ENCODE data around the gene WAS. TPM values are rescaled to one million over a fixed set of nuclear protein-coding genes. Genes with fewer than 3 reads are reported as not detected.
A peak's percentile ranks its signal among the peaks of the same experiment; 100 is the strongest.
"Not testable (repeated sequence)": the region's sequence is repeated elsewhere in the genome, so short reads cannot be mapped to it uniquely, and the experiment has no call there.

The WAS gene
- 0.10 and 0.16 TPM in 2 replicates for total RNA-seq (2014; rRNA removed; shearing (Covaris generic))

DNA sequence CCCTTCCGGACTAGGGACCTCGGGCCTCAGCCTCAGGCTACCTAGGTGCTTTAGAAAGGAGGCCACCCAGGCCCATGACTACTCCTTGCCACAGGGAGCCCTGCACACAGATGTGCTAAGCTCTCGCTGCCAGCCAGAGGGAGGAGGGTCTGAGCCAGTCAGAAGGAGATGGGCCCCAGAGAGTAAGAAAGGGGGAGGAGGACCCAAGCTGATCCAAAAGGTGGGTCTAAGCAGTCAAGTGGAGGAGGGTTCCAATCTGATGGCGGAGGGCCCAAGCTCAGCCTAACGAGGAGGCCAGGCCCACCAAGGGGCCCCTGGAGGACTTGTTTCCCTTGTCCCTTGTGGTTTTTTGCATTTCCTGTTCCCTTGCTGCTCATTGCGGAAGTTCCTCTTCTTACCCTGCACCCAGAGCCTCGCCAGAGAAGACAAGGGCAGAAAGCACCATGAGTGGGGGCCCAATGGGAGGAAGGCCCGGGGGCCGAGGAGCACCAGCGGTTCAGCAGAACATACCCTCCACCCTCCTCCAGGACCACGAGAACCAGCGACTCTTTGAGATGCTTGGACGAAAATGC, at the start of gene WAS:
Gene WAS (plus strand): TSS at position 389 of the 572 bp plus-strand sequence. CDS start 55 bp downstream, at position 444.
- no peak for DNase-seq (ENCODE audit: low spot score)

GRCh38 chrX:48636301-48636700, 47.3 kb upstream of the WAS start:
- DNase-seq (ENCODE audit: low spot score) = no peak

DNA sequence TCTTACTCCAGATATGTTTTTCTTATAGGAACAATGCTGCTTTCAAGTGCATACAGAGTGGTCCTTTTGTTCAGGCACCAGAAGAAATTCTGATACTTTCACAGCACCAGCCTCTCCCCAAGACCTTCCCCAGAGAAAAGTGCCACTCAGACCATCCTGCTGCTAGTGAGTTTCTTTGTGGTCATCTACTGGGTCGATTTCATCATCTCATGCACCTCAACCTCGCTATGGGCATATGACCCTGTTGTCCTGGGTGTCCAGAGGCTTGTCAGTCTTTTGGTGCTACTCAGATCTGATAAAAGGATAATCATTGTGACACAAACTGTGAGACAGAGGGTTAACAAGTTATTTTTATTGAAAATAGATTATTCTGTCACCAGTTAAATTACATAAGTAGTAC, 46.8 kb upstream of the WAS start:
- DNase-seq (ENCODE audit: low spot score) = no peak

DNA sequence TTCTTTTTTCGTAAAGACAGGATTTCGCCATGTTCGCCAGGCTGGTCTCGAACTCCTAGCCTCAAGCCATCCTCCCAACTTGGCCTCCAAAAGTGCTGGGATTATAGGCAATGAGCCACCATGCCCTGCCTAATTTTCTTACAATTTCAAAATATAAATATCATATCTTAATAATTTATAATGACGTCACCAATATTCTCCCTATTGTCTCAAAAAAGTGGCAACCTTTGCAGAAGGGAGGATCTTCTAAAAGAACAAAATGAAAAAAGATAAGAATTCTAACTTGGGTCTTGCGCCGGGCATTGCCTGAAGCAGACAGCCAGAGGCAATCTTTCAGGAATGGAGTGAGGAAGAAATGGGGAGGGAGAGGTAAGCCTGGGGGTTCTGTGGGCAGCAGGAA, 37.9 kb upstream of the WAS start:
- DNase-seq (ENCODE audit: low spot score) = no peak

GRCh38 chrX:48648336-48648751, 35.3 kb upstream of the WAS start:
- peak; percentile 63 for DNase-seq (ENCODE audit: low spot score)

GRCh38 chrX:48649102-48649501, 34.5 kb upstream of the WAS start:
- no peak for DNase-seq (ENCODE audit: low spot score)

GRCh38 chrX:48652055-48652579, 31.5 kb upstream of the WAS start:
- not testable (repeated sequence) for DNase-seq (ENCODE audit: low spot score)

DNA sequence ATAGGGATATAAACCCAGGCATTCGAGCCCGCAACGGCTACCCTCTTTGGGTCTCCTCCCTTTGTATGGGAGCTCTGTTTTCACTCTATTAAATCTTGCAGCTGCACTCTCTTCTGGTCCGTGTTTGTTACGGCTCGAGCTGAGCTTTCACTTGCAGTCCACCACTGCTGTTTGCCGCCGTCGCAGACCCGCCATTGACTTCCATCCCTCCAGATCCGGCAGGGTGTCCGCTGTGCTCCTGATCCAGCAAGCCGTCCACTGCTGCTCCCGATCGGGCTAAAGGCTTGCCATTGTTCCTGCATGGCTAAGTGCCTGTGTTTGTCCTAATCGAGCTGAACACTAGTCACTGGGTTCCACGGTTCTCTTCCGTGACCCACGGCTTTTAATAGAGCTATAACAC, 28.9 kb upstream of the WAS start:
- DNase-seq (ENCODE audit: low spot score) = not testable (repeated sequence)

DNA sequence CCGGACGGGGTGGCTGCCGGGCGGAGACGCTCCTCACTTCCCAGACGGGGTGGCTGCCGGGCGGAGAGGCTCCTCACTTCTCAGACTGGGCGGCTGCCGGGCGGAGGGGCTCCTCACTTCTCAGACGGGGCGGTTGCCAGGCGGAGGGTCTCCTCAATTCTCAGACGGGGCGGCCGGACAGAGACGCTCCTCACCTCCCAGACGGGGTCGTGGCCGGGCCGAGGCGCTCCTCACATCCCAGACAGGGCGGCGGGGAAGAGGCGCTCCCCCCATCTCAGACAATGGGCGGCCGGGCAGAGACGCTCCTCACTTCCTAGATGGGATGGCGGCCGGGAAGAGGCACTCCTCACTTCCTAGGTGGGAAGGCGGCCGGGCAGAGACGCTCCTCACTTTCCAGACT, 23.9 kb upstream of the WAS start:
- DNase-seq (ENCODE audit: low spot score) = not testable (repeated sequence)

- DNase-seq (ENCODE audit: low spot score) = no peak
Measured at GRCh38 chrX:48663241-48663640, 20.4 kb upstream of the WAS start.

DNA sequence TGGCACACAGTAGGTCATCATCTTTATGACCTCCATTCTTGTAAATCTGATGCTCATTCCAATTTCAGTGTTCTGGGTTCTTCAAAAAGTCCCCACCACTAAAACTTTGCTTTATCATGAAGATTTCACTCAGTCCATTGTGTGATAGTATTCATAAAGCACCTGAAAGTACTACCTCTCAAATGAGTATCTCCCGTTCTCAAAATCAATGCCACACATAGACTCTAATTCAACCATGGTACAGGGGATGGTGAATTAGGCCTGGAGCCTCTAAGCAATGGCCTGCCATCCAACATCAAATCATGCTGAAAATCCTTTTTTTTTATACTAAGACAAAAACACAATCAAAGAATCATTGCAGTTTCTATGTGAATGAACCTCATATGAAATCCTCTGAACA, 19.4 kb upstream of the WAS start:
- DNase-seq (ENCODE audit: low spot score) = no peak

DNA sequence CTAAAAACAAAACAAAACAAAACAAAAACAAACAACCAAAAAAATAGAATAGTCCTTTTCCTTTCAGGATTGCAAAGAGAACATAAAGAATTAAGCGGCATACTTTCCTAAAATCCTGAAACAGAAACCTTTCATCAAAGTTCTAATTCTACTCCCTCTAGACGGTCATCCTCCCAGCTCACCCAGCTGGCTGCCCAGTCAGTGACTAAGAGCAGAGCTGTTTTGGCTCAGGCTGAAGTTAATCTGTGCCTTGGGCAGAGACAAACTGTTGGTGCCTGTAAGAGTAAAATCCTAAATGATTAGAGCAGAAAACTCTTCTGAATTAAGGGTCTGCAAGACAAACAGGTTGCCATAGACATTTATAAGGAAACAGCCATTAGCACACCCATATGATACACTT, 17.6 kb upstream of the WAS start:
- no peak for DNase-seq (ENCODE audit: low spot score)

- DNase-seq (ENCODE audit: low spot score) = no peak
Measured at GRCh38 chrX:48666649-48667048, 16.9 kb upstream of the WAS start.

GRCh38 chrX:48667509-48667908, 16.1 kb upstream of the WAS start:
- no peak for DNase-seq (ENCODE audit: low spot score)

- DNase-seq (ENCODE audit: low spot score) = not testable (repeated sequence)
Measured at GRCh38 chrX:48668187-48668586, 15.4 kb upstream of the WAS start.

- peak; percentile 83 for DNase-seq (ENCODE audit: low spot score)
Measured at GRCh38 chrX:48676106-48676892, 7.3 kb upstream of the WAS start.

DNA sequence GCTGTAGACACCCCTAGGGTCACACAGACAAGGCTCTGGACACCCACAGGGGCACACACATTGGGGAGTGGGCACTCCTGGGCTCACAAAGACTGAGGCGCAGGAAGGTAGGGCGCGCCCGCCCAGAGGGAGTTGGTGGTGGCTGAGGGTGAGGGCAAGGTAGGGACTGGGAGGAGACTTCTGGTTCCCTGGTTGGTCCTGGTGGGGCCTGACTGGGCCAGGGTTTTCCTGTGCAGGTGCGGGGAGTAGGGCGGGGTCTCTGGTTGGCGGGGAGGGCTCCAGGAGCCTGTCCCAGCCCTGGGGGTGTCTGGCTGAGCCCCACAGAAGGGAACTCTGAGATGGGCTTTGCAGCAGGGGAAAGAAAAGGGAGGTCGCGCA, 6.7 kb upstream of the WAS start:
- no peak for DNase-seq (ENCODE audit: low spot score)

- no peak for DNase-seq (ENCODE audit: low spot score)
Measured at GRCh38 chrX:48677516-48677915, 6.1 kb upstream of the WAS start.

GRCh38 chrX:48680467-48680866, 3.1 kb upstream of the WAS start:
- DNase-seq (ENCODE audit: low spot score) = not testable (repeated sequence)

DNA sequence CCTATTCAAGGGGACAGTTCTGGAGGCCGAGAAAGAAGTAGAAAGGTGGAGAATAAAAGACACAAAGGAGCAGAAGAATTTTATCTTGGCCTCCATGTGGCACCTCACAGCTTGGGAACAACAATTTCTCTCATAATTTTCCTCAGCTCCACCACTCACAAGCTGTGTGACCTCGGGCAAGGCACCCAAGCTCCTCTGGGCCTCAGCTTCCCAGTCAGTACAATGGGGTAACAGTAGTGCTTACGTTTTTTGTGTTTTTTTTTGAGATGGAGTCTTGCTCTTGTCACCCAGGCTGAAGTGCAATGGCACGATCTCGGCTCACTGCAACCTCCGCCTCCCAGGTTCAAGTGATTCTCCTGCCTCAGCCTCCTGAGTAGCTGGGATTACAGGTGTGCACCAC, 2.7 kb upstream of the WAS start:
- not testable (repeated sequence) for DNase-seq (ENCODE audit: low spot score)

- no peak for DNase-seq (ENCODE audit: low spot score)
Measured at GRCh38 chrX:48681539-48682183, 1.9 kb upstream of the WAS start.

- DNase-seq (ENCODE audit: low spot score) = not testable (repeated sequence)
Measured at GRCh38 chrX:48682795-48683194, 804 bp upstream of the WAS start.

DNA sequence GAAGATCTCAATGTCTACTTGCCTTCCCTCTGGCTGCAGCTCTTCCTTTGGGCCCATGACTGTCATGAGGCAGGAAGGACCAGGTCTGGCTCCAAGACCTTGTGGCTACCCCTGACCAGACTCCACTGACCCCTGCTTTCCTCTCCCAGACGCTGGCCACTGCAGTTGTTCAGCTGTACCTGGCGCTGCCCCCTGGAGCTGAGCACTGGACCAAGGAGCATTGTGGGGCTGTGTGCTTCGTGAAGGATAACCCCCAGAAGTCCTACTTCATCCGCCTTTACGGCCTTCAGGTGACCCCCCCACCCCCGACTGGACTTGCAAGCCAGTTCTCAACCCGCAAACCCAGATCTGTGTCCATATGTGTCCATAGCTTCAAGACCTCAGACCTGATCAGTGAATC, 535 bp downstream of the WAS start:
- DNase-seq (ENCODE audit: low spot score) = no peak

Data from H4 (cell line).